T47D (cell line): ENCODE measurements around the gene RHOT1.
"Not testable (repeated sequence)": the region's sequence is repeated elsewhere in the genome, so short reads cannot be mapped to it uniquely, and the experiment has no call there.

ENCODE experiments used
- DNase-seq, 2 experiments: peaks; one replicate each; pipeline versions ENCODE4 v3.0.0 to v3.0.0-alpha.2; 2011 to 2012; ENCODE audit warnings: low read depth in 1 of 2, low spot score in 1 of 2
- JUND ChIP-seq: IDR thresholded peaks from 2 replicates; pipeline ENCODE4 v1.6.1; 2012; ENCODE audit warnings: low read depth
- in situ Hi-C: cut with HindIII; loops from 2 replicates; pipeline ENCODE4 v1.10.0; 2016; ENCODE audit warnings: low sequenced_read_pairs, low pct_unique_long_range_greater_than_20kb

RHOT1 gene

DNA sequence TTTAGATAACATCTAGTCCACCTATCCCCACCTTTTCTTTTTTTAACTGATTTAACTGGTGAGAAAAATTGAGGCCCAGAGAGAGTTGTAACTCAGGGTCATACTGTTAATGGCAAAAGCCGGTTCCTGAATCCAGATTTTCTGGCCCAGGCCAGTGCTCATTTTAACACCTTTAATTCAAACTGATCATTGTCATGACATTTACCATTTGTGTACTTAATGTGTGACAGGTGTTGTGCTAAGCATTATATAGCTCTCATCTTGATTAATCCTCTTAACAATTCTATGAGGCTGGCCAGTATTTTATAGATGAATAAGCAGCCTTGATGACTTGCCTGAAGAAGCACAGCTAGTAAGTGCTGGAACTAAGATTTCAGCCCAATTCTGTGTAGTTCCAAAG, 14.4 kb downstream of the RHOT1 start:
- peak in 1 of 2 experiments; percentile 94 for DNase-seq
- peak; percentile 71 for TF ChIP-seq JUND
- in situ Hi-C loops, result no loop called here

DNA sequence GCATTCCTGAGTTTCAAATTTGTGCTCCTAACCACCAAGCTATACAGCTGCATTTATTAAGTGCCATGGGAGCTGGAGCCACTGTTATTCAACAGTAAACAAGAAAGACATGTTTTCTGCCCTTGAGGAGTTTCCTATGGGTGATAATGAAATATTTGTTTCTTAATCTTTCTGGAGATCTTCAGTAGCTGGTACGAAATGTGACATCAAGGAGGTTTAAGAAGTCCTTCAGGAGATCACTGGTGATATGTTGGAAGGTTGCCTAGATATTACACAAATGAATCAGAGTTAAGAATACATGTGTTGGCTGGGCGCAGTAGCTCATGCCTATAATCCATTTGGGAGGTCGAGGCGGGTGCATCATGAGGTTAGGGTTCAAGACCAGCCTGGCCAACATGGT, 14.9 kb downstream of the RHOT1 start:
- in situ Hi-C loops, result no loop called here
- peak; percentile 98 for TF ChIP-seq JUND
- peak; percentile 58 to 98 for DNase-seq

- TF ChIP-seq JUND, result no peak
- in situ Hi-C loops, result no loop called here
- no peak for DNase-seq
These were observed 16.7 kb downstream of the RHOT1 start for GRCh38 chr17:32158870-32159585.

- no peak for DNase-seq
- TF ChIP-seq JUND, result no peak
These were observed 17.5 kb downstream of the RHOT1 start for GRCh38 chr17:32159586-32160438.

DNA sequence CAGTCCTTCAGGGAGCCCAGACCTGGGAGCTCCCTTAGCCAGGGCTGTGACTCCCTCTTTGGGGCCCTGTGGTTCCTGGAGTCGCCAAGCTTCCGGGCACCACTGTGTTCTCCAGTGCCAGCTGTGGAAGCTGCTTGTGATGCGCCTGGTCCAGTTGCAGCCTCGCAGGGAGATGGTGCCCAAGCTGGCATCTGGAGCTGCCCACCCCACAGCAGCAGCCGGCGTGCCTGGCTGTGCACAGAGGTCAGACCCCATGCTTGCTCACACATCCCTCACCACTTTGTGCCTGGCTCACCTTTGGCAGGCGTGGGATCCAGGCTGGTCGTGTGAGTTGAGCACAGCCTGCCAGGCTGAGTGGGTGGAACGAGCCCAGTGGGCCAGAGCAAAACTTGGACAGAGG, 18.2 kb downstream of the RHOT1 start:
- in situ Hi-C loops, result no loop called here
- no peak for DNase-seq
- TF ChIP-seq JUND, result no peak

More at GRCh38 chr17:32159586-32160438, 17.5 kb downstream of the RHOT1 start:
- in situ Hi-C loops, result no loop called here

DNA sequence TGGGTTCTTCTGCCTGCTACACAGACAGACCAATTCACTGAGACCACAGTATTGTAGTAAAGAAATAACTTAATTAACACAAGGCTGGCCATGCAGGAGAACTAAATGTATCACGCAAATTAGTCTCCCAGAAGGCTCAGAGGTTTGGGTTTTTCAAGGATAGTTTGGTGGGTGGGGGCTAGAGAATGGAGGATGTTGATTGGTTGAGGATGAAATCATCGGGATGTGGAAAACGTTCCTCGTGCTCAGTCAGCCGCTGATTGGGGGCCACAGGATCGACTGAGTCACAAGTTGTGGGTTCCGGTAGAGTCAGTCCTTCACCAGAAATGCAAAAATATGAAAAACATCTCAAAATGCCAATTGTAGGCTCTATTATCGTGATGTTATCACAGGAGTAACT, 18.7 kb downstream of the RHOT1 start:
- in situ Hi-C loops, result no loop called here
- no peak for TF ChIP-seq JUND
- DNase-seq, result no peak

DNA sequence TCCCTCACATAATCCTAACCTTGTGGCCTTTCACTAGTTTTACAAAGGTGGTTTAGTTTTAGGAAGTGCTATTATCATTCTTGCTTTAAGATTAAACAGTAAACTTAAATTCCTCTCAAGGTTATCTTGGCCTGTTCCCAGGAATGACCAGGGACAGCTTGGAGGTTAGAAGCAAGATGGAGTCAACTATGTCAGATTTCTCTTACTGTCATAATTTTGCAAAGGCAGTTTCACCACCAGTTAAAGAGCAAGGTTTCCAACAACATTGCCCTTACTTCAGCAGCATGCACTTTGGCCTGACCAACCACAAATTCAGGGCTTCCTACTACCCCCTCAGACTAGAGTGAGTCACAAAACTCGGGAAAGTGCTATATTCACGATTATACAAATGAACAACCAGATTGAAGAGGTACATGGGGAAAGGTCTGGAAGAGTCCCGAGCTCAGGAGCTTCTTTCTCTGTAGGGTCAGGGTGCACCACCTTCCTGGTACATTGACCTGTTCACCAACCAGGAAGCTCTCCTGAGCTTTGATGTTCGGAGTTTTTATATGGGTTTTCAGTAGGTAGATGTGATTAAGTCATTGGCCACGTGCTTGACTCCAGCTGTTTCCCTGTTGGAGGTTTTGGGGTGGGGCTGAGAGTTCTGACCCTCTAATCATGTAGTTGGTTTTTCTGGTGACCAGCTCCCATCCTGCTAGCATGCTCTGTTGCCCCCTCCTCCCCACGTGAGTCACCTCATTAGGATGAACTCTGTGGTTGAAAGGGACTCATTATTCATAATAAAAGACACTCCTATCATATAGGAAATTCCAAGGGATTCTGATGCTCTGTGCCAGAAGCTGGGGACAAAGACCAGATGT, 19.4 kb downstream of the RHOT1 start:
- no peak for TF ChIP-seq JUND
- in situ Hi-C loops, result no loop called here
- no peak for DNase-seq

- no peak for DNase-seq
- in situ Hi-C loops, result no loop called here
- TF ChIP-seq JUND, result no peak
These were observed 32.6 kb downstream of the RHOT1 start for GRCh38 chr17:32174889-32175288.

GRCh38 chr17:32178679-32179078, 36.4 kb downstream of the RHOT1 start:
- in situ Hi-C loops, DNase-seq: not testable (repeated sequence)

DNA sequence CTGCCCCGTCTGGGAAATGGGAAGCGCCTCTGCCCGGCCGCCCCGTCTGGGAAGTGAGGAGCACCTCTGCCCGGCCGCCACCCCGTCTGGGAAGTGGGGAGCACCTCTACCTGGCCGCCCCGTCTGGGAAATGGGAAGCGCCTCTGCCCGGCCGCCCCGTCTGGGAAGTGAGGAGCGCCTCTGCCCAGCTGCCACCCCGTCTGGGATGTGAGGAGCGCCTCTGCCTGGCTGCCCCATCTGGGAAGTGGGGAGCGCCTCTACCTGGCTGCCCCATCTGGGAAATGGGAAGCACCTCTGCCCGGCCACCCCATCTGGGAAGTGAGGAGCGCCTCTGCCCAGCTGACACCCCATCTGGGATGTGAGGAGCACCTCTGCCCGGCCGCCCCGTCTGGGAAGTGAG, 36.8 kb downstream of the RHOT1 start:
- DNase-seq, in situ Hi-C loops: not testable (repeated sequence)

- in situ Hi-C loops, DNase-seq: not testable (repeated sequence)
These were observed 37.2 kb downstream of the RHOT1 start for GRCh38 chr17:32179526-32179925.

- DNase-seq, in situ Hi-C loops: not testable (repeated sequence)
These were observed 38.0 kb downstream of the RHOT1 start for GRCh38 chr17:32180262-32180661.

GRCh38 chr17:32185875-32186274, 43.6 kb downstream of the RHOT1 start:
- TF ChIP-seq JUND, result no peak
- in situ Hi-C loops, result no loop called here
- no peak for DNase-seq
